Astrocyte (in vitro differentiated cells and primary cell): ENCODE measurements around the gene MIAT.

Experiments used
- CTCF ChIP-seq: IDR thresholded peaks from 2 replicates; pipeline ENCODE4 v1.5.1; 2011; ENCODE audit warnings: low read depth, mild to moderate bottlenecking, inconsistent platforms, low read length, moderate library complexity; ENCODE audit not compliant: insufficient read depth
- EZH2 ChIP-seq: IDR thresholded peaks from 2 replicates; pipeline ENCODE4 v1.6.1; 2012; ENCODE audit warnings: mild to moderate bottlenecking, low read length, inconsistent platforms; ENCODE audit not compliant: insufficient read depth

GRCh38 chr22:26702906-26703830 lies 45.8 kb downstream of the MIAT start:
- no peak for TF ChIP-seq CTCF
- no peak for TF ChIP-seq EZH2
